GM12873 (cell line): ENCODE results near the gene PARP8.

Experiments used
- TF ChIP-seq, protein P1 (sequence below): IDR thresholded peaks from 2 replicates; pipeline ENCODE4 v1.5.1; 2012; ENCODE audit warnings: low read depth, mild to moderate bottlenecking, moderate library complexity, low read length, control low read depth; ENCODE audit not compliant: insufficient read depth; ENCODE audit errors: missing control alignments

PARP8 gene

DNA sequence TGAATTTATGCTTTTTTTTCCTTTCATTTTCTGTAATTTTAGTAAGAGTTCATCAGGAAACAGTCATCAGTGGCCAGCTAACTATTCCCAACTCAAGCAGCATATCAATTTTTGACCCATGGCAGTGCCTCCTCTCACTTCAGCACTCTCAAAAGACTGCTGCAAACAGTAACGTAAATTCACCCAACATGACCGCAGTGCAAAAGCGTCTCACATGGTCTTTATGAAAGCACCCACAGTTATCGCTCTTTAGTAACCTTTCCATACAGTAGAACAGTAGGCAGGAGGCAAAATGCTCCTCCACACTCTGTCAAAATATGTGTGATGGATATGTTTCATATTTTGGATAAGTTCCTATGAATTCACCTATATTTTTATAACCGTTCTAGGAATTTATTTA lies 48.6 kb downstream of the PARP8 start:
- TF ChIP-seq, protein P1, sequence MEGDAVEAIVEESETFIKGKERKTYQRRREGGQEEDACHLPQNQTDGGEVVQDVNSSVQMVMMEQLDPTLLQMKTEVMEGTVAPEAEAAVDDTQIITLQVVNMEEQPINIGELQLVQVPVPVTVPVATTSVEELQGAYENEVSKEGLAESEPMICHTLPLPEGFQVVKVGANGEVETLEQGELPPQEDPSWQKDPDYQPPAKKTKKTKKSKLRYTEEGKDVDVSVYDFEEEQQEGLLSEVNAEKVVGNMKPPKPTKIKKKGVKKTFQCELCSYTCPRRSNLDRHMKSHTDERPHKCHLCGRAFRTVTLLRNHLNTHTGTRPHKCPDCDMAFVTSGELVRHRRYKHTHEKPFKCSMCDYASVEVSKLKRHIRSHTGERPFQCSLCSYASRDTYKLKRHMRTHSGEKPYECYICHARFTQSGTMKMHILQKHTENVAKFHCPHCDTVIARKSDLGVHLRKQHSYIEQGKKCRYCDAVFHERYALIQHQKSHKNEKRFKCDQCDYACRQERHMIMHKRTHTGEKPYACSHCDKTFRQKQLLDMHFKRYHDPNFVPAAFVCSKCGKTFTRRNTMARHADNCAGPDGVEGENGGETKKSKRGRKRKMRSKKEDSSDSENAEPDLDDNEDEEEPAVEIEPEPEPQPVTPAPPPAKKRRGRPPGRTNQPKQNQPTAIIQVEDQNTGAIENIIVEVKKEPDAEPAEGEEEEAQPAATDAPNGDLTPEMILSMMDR, result no peak

DNA sequence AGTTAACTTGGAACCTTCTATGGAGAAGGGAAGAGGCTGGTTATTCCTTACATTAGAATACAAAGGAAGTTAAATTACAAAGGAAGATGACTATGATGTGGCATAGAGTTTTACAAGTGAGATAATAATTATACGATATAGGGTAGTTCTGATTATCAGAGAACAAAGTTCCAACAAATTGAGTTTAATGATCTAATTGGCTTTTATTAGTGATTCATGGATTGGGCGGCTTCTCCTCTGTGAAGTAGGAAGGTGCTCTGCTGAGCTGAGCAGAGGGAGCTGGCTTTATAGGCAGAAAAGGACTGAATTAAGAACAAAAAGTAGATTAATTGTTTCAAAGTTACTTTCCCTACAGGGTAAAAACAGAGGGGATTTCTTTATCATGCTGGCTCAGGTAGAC lies 49.7 kb downstream of the PARP8 start:
- TF ChIP-seq, protein P1, result no peak

- TF ChIP-seq, protein P1, result no peak
Observed at GRCh38 chr5:50717651-50718050, 51.2 kb downstream of the PARP8 start.

DNA sequence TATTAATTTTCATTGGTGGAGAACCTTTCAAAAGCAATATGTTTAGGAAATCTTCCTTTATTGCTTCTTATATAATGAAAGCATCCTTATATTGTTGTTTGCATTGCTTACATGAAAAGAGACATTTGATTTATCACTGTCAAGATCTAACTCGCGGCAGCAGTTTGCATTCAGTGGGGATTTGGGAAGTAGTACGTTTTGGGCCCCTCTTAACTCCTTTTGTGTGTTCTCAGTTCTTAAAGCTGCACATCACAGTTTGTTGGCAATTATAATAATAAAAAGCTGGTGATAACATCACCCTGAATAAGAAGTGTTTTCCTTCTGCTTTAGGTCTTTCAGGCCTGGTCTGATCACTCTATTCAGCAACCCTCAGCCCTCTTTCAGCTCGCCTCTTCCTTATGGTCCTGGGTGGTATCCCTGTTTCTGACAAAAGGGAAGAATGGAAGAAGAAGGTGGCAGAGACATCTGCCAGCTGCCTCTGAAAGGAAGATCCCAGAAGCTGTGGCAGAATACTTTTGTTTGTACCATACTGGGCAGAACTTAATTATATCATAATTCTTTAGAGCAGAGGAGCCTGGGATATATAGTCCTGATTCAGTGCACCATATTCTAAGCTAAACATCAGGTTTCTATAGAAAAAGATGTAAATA lies 53.7 kb downstream of the PARP8 start:
- TF ChIP-seq, protein P1, result no peak

DNA sequence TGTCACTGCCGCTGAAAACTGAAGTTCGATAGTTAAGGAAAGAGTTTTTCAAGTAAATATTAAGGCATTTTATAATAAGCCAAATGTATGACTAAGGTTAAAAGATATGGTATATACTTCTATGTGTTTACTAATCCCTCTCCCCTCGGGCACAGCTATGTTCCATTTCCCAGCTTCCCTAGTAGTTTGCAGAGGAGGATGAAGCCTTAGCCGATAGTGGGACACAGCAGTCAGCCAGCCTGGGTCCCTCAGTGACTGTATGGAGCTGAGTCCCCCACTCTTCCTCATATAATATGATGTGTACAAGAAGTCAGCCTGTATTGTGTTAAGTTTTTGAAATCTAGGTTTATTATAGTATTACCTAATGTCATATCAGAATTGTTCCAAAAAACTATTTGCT lies 55.8 kb downstream of the PARP8 start:
- TF ChIP-seq, protein P1, result no peak

GRCh38 chr5:50724262-50724661 lies 57.8 kb downstream of the PARP8 start:
- TF ChIP-seq, protein P1, result no peak

DNA sequence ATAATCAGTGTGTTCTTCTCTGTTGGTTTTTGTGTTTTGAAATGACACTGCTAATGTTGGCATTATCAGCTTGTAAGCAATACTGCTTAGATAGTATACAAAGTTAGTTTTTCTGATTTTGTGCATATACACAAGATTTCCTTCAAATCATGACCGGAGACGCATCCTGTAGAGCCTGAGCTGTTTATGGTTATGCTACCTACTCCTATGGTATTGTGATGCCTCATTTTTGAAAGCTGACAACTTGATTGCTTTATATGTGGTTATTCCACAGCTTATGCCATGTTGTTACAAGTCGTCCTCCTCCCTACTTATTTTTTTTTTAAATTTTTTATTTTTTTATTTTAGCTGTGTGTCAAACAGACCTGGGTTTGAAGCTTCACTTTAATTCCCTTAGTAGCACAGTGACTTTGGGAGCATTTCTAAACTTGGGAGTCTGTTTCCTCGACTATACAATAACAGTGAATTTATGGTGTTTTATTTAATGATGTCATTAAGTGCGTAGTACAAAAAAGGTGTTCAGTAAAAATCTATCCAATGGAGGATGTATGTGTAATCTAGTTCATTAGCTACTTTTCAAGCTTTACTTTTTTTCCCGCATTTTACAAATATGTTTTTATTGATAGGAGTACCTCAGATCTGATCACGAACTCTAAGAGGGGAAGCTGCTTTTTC lies 59.5 kb downstream of the PARP8 start:
- TF ChIP-seq, protein P1, result no peak
